ENCODE data around the gene RPTOR. TPM values are rescaled to one million over a fixed set of nuclear protein-coding genes. Genes with fewer than 3 reads are reported as not detected.

Gene RPTOR
- total RNA-seq, 1 experiment from 2014 or later = 66.7 TPM

- Histone ChIP-seq H3K4me3 (ENCODE audit: low read depth, low read length) (no peak overlapping the region), H3K9me3 (no peaks in the 10 kb centered on the region), H3K4me1 (no peaks in the 10 kb centered on the region), H3K27me3 (replicated peaks; ENCODE audit: control insufficient read depth, insufficient read depth, low read length) (no peaks in the 10 kb centered on the region), H3K36me3 (ENCODE audit: control insufficient read depth, insufficient read depth, low read length) (no peaks in the 10 kb centered on the region)
- Mint-ChIP-seq H3K36me3 (ENCODE audit: insufficient read depth, unreplicated experiment) (peaks cover 5% of the 10 kb centered on the region), H3K27me3 (ENCODE audit: insufficient read depth, unreplicated experiment) (no peaks in the 10 kb centered on the region), H3K4me3 (ENCODE audit: unreplicated experiment) (no peak overlapping the region), H3K27ac (ENCODE audit: unreplicated experiment) (no peak overlapping the region), H3K9me3 (ENCODE audit: unreplicated experiment) (peaks cover 9% of the 10 kb centered on the region), H3K4me1 (ENCODE audit: low read depth, unreplicated experiment) (no peaks in the 10 kb centered on the region)
- CTCF ChIA-PET = no interaction called here
- POLR2A ChIA-PET = no interaction called here
- TF ChIP-seq CTCF (IDR thresholded peaks at IDR 0.05; ENCODE audit: insufficient read depth in 1 of 2, low read depth in 1 of 2, low read length in 1 of 2, severe bottlenecking in 1 of 2, unreplicated experiment in 1 of 2) = no peak
- intact Hi-C loops (cut with micrococcal nuclease; ENCODE audit: unreplicated experiment) = no loop called here
- no TSS peak for BruUV-seq (replicated peaks)
- no peak for DNase-seq
Observed at GRCh38 chr17:80704894-80705293, 160.3 kb downstream of the RPTOR start.

- H3K4me1 ChIP-seq = no peaks in the 10 kb centered on the region
- Mint-ChIP-seq H3K36me3 (ENCODE audit: insufficient read depth, unreplicated experiment) (peaks cover 12% of the 10 kb centered on the region), H3K27me3 (ENCODE audit: insufficient read depth, unreplicated experiment) (no peaks in the 10 kb centered on the region), H3K4me3 (ENCODE audit: unreplicated experiment) (no peak overlapping the region), H3K4me1 (ENCODE audit: low read depth, unreplicated experiment) (no peaks in the 10 kb centered on the region), H3K27ac (ENCODE audit: unreplicated experiment) (no peak overlapping the region), H3K9me3 (ENCODE audit: unreplicated experiment) (no peaks in the 10 kb centered on the region)
- TF ChIP-seq CTCF (IDR thresholded peaks at IDR 0.05; ENCODE audit: insufficient read depth in 1 of 2, low read depth in 1 of 2, low read length in 1 of 2, severe bottlenecking in 1 of 2, unreplicated experiment in 1 of 2) = no peak
- intact Hi-C loops (cut with micrococcal nuclease; ENCODE audit: unreplicated experiment) = no loop called here
- CTCF ChIA-PET = no interaction called here
- no peaks in the 10 kb centered on the region for H3K27me3 ChIP-seq (replicated peaks; ENCODE audit: control insufficient read depth, insufficient read depth, low read length)
- no peaks in the 10 kb centered on the region for H3K9me3 ChIP-seq
- POLR2A ChIA-PET = no interaction called here
- H3K36me3 ChIP-seq (ENCODE audit: control insufficient read depth, insufficient read depth, low read length) = no peaks in the 10 kb centered on the region
- no TSS peak for BruUV-seq (replicated peaks)
- no peak overlapping the region for H3K4me3 ChIP-seq (ENCODE audit: low read depth, low read length)
- no peak for DNase-seq
Observed at GRCh38 chr17:80705988-80706387, 161.3 kb downstream of the RPTOR start.

- Mint-ChIP-seq H3K27ac (ENCODE audit: unreplicated experiment) (no peak overlapping the region), H3K9me3 (ENCODE audit: unreplicated experiment) (no peaks in the 10 kb centered on the region), H3K4me1 (ENCODE audit: low read depth, unreplicated experiment) (no peaks in the 10 kb centered on the region), H3K36me3 (ENCODE audit: insufficient read depth, unreplicated experiment) (peaks cover 12% of the 10 kb centered on the region), H3K4me3 (ENCODE audit: unreplicated experiment) (no peak overlapping the region), H3K27me3 (ENCODE audit: insufficient read depth, unreplicated experiment) (no peaks in the 10 kb centered on the region)
- no peaks in the 10 kb centered on the region for H3K9me3 ChIP-seq
- ChIA-PET POLR2A (no interaction called here), CTCF (no interaction called here)
- intact Hi-C loops (cut with micrococcal nuclease; ENCODE audit: unreplicated experiment) = no loop called here
- H3K36me3 ChIP-seq (ENCODE audit: control insufficient read depth, insufficient read depth, low read length) = no peaks in the 10 kb centered on the region
- no peak overlapping the region for H3K4me3 ChIP-seq (ENCODE audit: low read depth, low read length)
- no peaks in the 10 kb centered on the region for H3K4me1 ChIP-seq
- no peak for TF ChIP-seq CTCF (IDR thresholded peaks at IDR 0.05; ENCODE audit: insufficient read depth in 1 of 2, low read depth in 1 of 2, low read length in 1 of 2, severe bottlenecking in 1 of 2, unreplicated experiment in 1 of 2)
- no peaks in the 10 kb centered on the region for H3K27me3 ChIP-seq (replicated peaks; ENCODE audit: control insufficient read depth, insufficient read depth, low read length)
- DNase-seq = no peak
- no TSS peak for BruUV-seq (replicated peaks)
Observed at GRCh38 chr17:80706463-80706867, 161.8 kb downstream of the RPTOR start.
